ENCODE data around the gene TMPRSS11B. TPM values are rescaled to one million over a fixed set of nuclear protein-coding genes. Genes with fewer than 3 reads are reported as not detected.
"Not testable (repeated sequence)": the region's sequence is repeated elsewhere in the genome, so short reads cannot be mapped to it uniquely, and the experiment has no call there.

TMPRSS11B gene
- not detected in 2 replicates for total RNA-seq

GRCh38 chr4:68245594-68245993 is at the start of gene TMPRSS11B:
Gene TMPRSS11B, minus strand, starts transcription at chr4:68245694. Its CDS starts 136 bp downstream, at chr4:68245558.
- intact Hi-C loops (cut with micrococcal nuclease): no loop called here

GRCh38 chr4:68291256-68291655 is 45.8 kb upstream of the TMPRSS11B start:
- intact Hi-C loops (cut with micrococcal nuclease): no loop called here

- intact Hi-C loops (cut with micrococcal nuclease): no loop called here
These were observed 42.9 kb upstream of the TMPRSS11B start for GRCh38 chr4:68288393-68288740.

GRCh38 chr4:68287704-68288392 is 42.4 kb upstream of the TMPRSS11B start:
- intact Hi-C loops (cut with micrococcal nuclease): no loop called here

GRCh38 chr4:68283714-68284113 is 38.2 kb upstream of the TMPRSS11B start:
- intact Hi-C loops (cut with micrococcal nuclease): no loop called here

- intact Hi-C loops (cut with micrococcal nuclease): no loop called here
These were observed 37.6 kb upstream of the TMPRSS11B start for GRCh38 chr4:68283095-68283494.

GRCh38 chr4:68281796-68282740 is 36.6 kb upstream of the TMPRSS11B start:
- intact Hi-C loops (cut with micrococcal nuclease): not testable (repeated sequence)

- intact Hi-C loops (cut with micrococcal nuclease): no loop called here
These were observed 32.5 kb upstream of the TMPRSS11B start for GRCh38 chr4:68278029-68278428.

GRCh38 chr4:68277627-68278026 is 32.1 kb upstream of the TMPRSS11B start:
- intact Hi-C loops (cut with micrococcal nuclease): no loop called here

- intact Hi-C loops (cut with micrococcal nuclease): loop anchor here (1.0 kb wide), 2 partner anchors 103 to 225 kb away; no protein-coding TSS in a partner anchor
These were observed 27.4 kb upstream of the TMPRSS11B start for GRCh38 chr4:68272860-68273259.

- intact Hi-C loops (cut with micrococcal nuclease): loop anchor here (1.0 kb wide), 2 partner anchors 104 to 226 kb away; no protein-coding TSS in a partner anchor
These were observed 26.9 kb upstream of the TMPRSS11B start for GRCh38 chr4:68272380-68272779.

GRCh38 chr4:68271851-68272357 is 26.4 kb upstream of the TMPRSS11B start:
- intact Hi-C loops (cut with micrococcal nuclease): loop anchor here (1.0 kb wide), 2 partner anchors 104 to 226 kb away; no protein-coding TSS in a partner anchor

- intact Hi-C loops (cut with micrococcal nuclease): no loop called here
These were observed 22.0 kb upstream of the TMPRSS11B start for GRCh38 chr4:68267433-68267944.

GRCh38 chr4:68264875-68265565 is 19.5 kb upstream of the TMPRSS11B start:
- intact Hi-C loops (cut with micrococcal nuclease): no loop called here

GRCh38 chr4:68259191-68259590 is 13.7 kb upstream of the TMPRSS11B start:
- intact Hi-C loops (cut with micrococcal nuclease): no loop called here

GRCh38 chr4:68257719-68258118 is 12.2 kb upstream of the TMPRSS11B start:
- intact Hi-C loops (cut with micrococcal nuclease): no loop called here

- intact Hi-C loops (cut with micrococcal nuclease): no loop called here
These were observed 10.8 kb upstream of the TMPRSS11B start for GRCh38 chr4:68256284-68256683.

GRCh38 chr4:68250151-68250930 is 4.8 kb upstream of the TMPRSS11B start:
- intact Hi-C loops (cut with micrococcal nuclease): no loop called here

- intact Hi-C loops (cut with micrococcal nuclease): no loop called here
These were observed 3.9 kb upstream of the TMPRSS11B start for GRCh38 chr4:68249434-68249833.

GRCh38 chr4:68240620-68241019 is 4.9 kb downstream of the TMPRSS11B start:
- intact Hi-C loops (cut with micrococcal nuclease): no loop called here

Measured in T-helper 1 cell treated with Interleukin-12 subunit alpha and Interleukin-12 subunit beta and Interleukin-4 antibody, amounts not matched to agents 30 ng/mL and 1 ng/mL, for 36 hours (primary cell).